WTC11 (cell line): Measurements from ENCODE around the gene RND2. TPM values are rescaled to one million over a fixed set of nuclear protein-coding genes. Genes with fewer than 3 reads are reported as not detected.

Source experiments
- CREM ChIP-seq: sonication (generic); formaldehyde crosslinking; IDR thresholded peaks from 2 replicates; pipeline ENCODE4 v1.8.1; 2022; ENCODE audit warnings: mild to moderate bottlenecking, missing genetic modification reagents, moderate library complexity
- ESRRA ChIP-seq: sonication (generic); formaldehyde crosslinking; IDR thresholded peaks from 2 replicates; pipeline ENCODE4 v1.8.1; 2022; ENCODE audit warnings: mild to moderate bottlenecking, missing genetic modification reagents, borderline replicate concordance
- ETV6 ChIP-seq: sonication (generic); formaldehyde crosslinking; IDR thresholded peaks from 2 replicates; pipeline ENCODE4 v1.8.1; 2022; ENCODE audit warnings: mild to moderate bottlenecking, missing genetic modification reagents
- FOXP1 ChIP-seq: sonication (generic); formaldehyde crosslinking; IDR thresholded peaks from 2 replicates; pipeline ENCODE4 v1.8.0; 2022; ENCODE audit warnings: missing genetic modification reagents, mild to moderate bottlenecking, moderate library complexity, borderline replicate concordance
- PRRX2 ChIP-seq: fragments of 250-450 bp; sonication (Bioruptor Pico); IDR thresholded peaks from 2 replicates; pipeline ENCODE4 v1.8.0; 2021; ENCODE audit warnings: mild to moderate bottlenecking
- RELA ChIP-seq: sonication (generic); formaldehyde crosslinking; IDR thresholded peaks from 2 replicates; pipeline ENCODE4 v1.8.1; 2022; ENCODE audit warnings: missing genetic modification reagents, mild to moderate bottlenecking, borderline replicate concordance
- SMAD3 ChIP-seq: sonication (generic); formaldehyde crosslinking; IDR thresholded peaks from 2 replicates; pipeline ENCODE4 v1.8.0; 2022; ENCODE audit warnings: missing genetic modification reagents, mild to moderate bottlenecking, borderline replicate concordance
- SOX15 ChIP-seq: fragments of 250-450 bp; sonication (Bioruptor Pico); IDR thresholded peaks from 2 replicates; pipeline ENCODE4 v1.9.0; 2021; ENCODE audit warnings: mild to moderate bottlenecking
- SP1 ChIP-seq: sonication (generic); formaldehyde crosslinking; conservative IDR thresholded peaks from 2 replicates; pipeline ENCODE4 v1.8.1; 2022; ENCODE audit warnings: missing genetic modification reagents
- TP53 ChIP-seq: sonication (generic); formaldehyde crosslinking; IDR thresholded peaks from 2 replicates; pipeline ENCODE4 v1.8.1; 2023; ENCODE audit warnings: mild to moderate bottlenecking, missing genetic modification reagents
- ZNF138 ChIP-seq: sonication (generic); formaldehyde crosslinking; conservative IDR thresholded peaks from 2 replicates; pipeline ENCODE4 v1.8.1; 2022; ENCODE audit warnings: mild to moderate bottlenecking, moderate library complexity, missing genetic modification reagents
- ZNF219 ChIP-seq: sonication (generic); formaldehyde crosslinking; IDR thresholded peaks from 2 replicates; pipeline ENCODE4 v1.8.0; 2023; ENCODE audit warnings: missing genetic modification reagents, mild to moderate bottlenecking, borderline replicate concordance
- ZNF317 ChIP-seq: sonication (generic); formaldehyde crosslinking; IDR thresholded peaks from 2 replicates; pipeline ENCODE4 v1.8.1; 2023; ENCODE audit warnings: low read depth, mild to moderate bottlenecking, moderate library complexity, missing genetic modification reagents, borderline replicate concordance
- ZNF423 ChIP-seq: fragments of 250-450 bp; sonication (Bioruptor Pico); IDR thresholded peaks from 2 replicates; pipeline ENCODE4 v2.1.2; 2022; ENCODE audit warnings: mild to moderate bottlenecking, moderate library complexity
- ZNF671 ChIP-seq: fragments of 250-450 bp; sonication (Bioruptor Pico); IDR thresholded peaks from 2 replicates; pipeline ENCODE4 v1.8.0; 2021; ENCODE audit warnings: mild to moderate bottlenecking
- total RNA-seq: library from RNA; stranded (reverse); gene quantifications from 3 replicates; pipeline ENCODE4 v1.2.3, GENCODE V29; 2021
- TF ChIP-seq, protein P1 (sequence below): sonication (generic); formaldehyde crosslinking; IDR thresholded peaks from 2 replicates; pipeline ENCODE4 v1.8.0; 2022; ENCODE audit warnings: mild to moderate bottlenecking, missing genetic modification reagents
- TF ChIP-seq, protein P2 (sequence below): sonication (generic); formaldehyde crosslinking; IDR thresholded peaks from 2 replicates; pipeline ENCODE4 v1.8.0; 2022; ENCODE audit warnings: mild to moderate bottlenecking, missing genetic modification reagents
- TF ChIP-seq, protein P3 (sequence below): sonication (generic); formaldehyde crosslinking; IDR thresholded peaks from 2 replicates; pipeline ENCODE4 v1.8.1; 2022; ENCODE audit warnings: missing genetic modification reagents, borderline replicate concordance
- TF ChIP-seq, protein P4 (sequence below): fragments of 250-450 bp; sonication (Bioruptor Pico); IDR thresholded peaks from 2 replicates; pipeline ENCODE4 v1.8.0; 2021; ENCODE audit warnings: mild to moderate bottlenecking
- TF ChIP-seq, protein P5 (sequence below): fragments of 200-600 bp; IDR thresholded peaks from 2 replicates; pipeline ENCODE4 v1.8.0; 2022; ENCODE audit warnings: antibody characterized with exemption
- TF ChIP-seq, protein P6 (sequence below): fragments of 250-450 bp; sonication (Bioruptor Pico); IDR thresholded peaks from 2 replicates; pipeline ENCODE4 v1.9.0; 2021; ENCODE audit warnings: mild to moderate bottlenecking
- TF ChIP-seq, protein P7 (sequence below): fragments of 250-450 bp; sonication (Bioruptor Pico); conservative IDR thresholded peaks from 2 replicates; pipeline ENCODE4 v1.9.0; 2021; ENCODE audit warnings: mild to moderate bottlenecking
- TF ChIP-seq, protein P8 (sequence below): sonication (generic); formaldehyde crosslinking; IDR thresholded peaks from 2 replicates; pipeline ENCODE4 v1.8.1; 2022; ENCODE audit warnings: low read depth, mild to moderate bottlenecking, moderate library complexity, missing genetic modification reagents, borderline replicate concordance
- TF ChIP-seq, protein P9 (sequence below): sonication (generic); formaldehyde crosslinking; IDR thresholded peaks from 2 replicates; pipeline ENCODE4 v1.8.1; 2022; ENCODE audit warnings: mild to moderate bottlenecking, moderate library complexity, missing genetic modification reagents
- TF ChIP-seq, protein P10 (sequence below): sonication (generic); formaldehyde crosslinking; IDR thresholded peaks from 2 replicates; pipeline ENCODE4 v1.8.1; 2022; ENCODE audit warnings: low read depth, missing genetic modification reagents, borderline replicate concordance

The RND2 gene
- total RNA-seq, 1 experiment from 2014 or later = 50.2 TPM

DNA sequence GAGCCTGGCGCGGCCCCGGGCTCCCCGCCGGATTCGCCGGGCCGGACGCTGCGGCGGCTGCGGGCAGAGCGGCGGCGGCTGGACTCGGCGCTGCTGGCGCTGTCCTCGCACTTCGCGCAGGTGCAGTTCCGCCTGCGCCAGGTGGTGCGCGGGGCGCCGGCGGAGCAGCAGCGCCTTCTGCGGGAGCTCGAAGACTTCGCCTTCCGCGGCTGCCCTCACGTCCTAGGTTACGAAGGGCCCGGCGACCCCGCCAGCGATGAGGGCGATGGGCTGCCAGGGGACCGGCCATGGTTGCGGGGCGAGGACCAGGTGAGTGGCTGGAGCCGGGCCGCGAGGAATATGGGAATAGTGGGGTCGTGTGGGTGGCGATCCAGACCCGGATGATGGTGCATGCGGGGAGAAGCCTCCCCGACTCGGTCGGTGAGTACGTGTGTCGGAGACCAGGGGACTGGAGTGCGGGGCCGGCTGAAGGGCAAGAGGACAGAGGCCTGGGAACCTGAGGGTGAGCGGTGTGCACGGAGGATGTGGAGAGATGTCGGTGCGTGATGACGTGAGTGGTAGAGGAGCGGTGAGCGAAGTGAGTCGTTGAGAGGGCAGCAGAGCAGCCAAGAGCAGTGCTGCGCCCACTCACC is 44.1 kb upstream of the RND2 start (continued):
- TF ChIP-seq, protein P1, sequence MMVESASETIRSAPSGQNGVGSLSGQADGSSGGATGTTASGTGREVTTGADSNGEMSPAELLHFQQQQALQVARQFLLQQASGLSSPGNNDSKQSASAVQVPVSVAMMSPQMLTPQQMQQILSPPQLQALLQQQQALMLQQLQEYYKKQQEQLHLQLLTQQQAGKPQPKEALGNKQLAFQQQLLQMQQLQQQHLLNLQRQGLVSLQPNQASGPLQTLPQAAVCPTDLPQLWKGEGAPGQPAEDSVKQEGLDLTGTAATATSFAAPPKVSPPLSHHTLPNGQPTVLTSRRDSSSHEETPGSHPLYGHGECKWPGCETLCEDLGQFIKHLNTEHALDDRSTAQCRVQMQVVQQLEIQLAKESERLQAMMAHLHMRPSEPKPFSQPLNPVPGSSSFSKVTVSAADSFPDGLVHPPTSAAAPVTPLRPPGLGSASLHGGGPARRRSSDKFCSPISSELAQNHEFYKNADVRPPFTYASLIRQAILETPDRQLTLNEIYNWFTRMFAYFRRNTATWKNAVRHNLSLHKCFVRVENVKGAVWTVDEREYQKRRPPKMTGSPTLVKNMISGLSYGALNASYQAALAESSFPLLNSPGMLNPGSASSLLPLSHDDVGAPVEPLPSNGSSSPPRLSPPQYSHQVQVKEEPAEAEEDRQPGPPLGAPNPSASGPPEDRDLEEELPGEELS (CRISPR knock-in tag) = no peak
- no peak for TF ChIP-seq PRRX2 (CRISPR knock-in tag)
- no peak for TF ChIP-seq SP1 (CRISPR knock-in tag)
- no peak; the same call in 1 of the 2 replicates for TF ChIP-seq ESRRA (CRISPR knock-in tag)
- TF ChIP-seq ZNF317 = peak; percentile 54; the same call in 1 of the 2 replicates
- TF ChIP-seq, protein P2, sequence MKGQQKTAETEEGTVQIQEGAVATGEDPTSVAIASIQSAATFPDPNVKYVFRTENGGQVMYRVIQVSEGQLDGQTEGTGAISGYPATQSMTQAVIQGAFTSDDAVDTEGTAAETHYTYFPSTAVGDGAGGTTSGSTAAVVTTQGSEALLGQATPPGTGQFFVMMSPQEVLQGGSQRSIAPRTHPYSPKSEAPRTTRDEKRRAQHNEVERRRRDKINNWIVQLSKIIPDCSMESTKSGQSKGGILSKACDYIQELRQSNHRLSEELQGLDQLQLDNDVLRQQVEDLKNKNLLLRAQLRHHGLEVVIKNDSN (CRISPR knock-in tag) = no peak
- TF ChIP-seq TP53 (CRISPR knock-in tag) = peak; percentile 88
- no peak for TF ChIP-seq SOX15 (CRISPR knock-in tag)
- TF ChIP-seq, protein P3, sequence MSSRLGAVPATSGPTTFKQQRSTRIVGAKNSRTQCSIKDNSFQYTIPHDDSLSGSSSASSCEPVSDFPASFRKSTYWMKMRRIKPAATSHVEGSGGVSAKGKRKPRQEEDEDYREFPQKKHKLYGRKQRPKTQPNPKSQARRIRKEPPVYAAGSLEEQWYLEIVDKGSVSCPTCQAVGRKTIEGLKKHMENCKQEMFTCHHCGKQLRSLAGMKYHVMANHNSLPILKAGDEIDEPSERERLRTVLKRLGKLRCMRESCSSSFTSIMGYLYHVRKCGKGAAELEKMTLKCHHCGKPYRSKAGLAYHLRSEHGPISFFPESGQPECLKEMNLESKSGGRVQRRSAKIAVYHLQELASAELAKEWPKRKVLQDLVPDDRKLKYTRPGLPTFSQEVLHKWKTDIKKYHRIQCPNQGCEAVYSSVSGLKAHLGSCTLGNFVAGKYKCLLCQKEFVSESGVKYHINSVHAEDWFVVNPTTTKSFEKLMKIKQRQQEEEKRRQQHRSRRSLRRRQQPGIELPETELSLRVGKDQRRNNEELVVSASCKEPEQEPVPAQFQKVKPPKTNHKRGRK (CRISPR knock-in tag) = no peak
- TF ChIP-seq, protein P4, sequence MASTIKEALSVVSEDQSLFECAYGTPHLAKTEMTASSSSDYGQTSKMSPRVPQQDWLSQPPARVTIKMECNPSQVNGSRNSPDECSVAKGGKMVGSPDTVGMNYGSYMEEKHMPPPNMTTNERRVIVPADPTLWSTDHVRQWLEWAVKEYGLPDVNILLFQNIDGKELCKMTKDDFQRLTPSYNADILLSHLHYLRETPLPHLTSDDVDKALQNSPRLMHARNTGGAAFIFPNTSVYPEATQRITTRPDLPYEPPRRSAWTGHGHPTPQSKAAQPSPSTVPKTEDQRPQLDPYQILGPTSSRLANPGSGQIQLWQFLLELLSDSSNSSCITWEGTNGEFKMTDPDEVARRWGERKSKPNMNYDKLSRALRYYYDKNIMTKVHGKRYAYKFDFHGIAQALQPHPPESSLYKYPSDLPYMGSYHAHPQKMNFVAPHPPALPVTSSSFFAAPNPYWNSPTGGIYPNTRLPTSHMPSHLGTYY = no peak
- TF ChIP-seq SMAD3 (CRISPR knock-in tag) = no peak
- TF ChIP-seq FOXP1 (CRISPR knock-in tag) = peak; percentile 46; the same call in 1 of the 2 replicates
- TF ChIP-seq, protein P5, sequence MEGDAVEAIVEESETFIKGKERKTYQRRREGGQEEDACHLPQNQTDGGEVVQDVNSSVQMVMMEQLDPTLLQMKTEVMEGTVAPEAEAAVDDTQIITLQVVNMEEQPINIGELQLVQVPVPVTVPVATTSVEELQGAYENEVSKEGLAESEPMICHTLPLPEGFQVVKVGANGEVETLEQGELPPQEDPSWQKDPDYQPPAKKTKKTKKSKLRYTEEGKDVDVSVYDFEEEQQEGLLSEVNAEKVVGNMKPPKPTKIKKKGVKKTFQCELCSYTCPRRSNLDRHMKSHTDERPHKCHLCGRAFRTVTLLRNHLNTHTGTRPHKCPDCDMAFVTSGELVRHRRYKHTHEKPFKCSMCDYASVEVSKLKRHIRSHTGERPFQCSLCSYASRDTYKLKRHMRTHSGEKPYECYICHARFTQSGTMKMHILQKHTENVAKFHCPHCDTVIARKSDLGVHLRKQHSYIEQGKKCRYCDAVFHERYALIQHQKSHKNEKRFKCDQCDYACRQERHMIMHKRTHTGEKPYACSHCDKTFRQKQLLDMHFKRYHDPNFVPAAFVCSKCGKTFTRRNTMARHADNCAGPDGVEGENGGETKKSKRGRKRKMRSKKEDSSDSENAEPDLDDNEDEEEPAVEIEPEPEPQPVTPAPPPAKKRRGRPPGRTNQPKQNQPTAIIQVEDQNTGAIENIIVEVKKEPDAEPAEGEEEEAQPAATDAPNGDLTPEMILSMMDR = no peak
- TF ChIP-seq RELA (CRISPR knock-in tag) = no peak
- TF ChIP-seq, protein P6, sequence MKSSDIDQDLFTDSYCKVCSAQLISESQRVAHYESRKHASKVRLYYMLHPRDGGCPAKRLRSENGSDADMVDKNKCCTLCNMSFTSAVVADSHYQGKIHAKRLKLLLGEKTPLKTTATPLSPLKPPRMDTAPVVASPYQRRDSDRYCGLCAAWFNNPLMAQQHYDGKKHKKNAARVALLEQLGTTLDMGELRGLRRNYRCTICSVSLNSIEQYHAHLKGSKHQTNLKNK = no peak
- TF ChIP-seq ZNF671 (CRISPR knock-in tag) = no peak
- no peak for TF ChIP-seq ZNF138 (CRISPR knock-in tag)
- TF ChIP-seq, protein P7, sequence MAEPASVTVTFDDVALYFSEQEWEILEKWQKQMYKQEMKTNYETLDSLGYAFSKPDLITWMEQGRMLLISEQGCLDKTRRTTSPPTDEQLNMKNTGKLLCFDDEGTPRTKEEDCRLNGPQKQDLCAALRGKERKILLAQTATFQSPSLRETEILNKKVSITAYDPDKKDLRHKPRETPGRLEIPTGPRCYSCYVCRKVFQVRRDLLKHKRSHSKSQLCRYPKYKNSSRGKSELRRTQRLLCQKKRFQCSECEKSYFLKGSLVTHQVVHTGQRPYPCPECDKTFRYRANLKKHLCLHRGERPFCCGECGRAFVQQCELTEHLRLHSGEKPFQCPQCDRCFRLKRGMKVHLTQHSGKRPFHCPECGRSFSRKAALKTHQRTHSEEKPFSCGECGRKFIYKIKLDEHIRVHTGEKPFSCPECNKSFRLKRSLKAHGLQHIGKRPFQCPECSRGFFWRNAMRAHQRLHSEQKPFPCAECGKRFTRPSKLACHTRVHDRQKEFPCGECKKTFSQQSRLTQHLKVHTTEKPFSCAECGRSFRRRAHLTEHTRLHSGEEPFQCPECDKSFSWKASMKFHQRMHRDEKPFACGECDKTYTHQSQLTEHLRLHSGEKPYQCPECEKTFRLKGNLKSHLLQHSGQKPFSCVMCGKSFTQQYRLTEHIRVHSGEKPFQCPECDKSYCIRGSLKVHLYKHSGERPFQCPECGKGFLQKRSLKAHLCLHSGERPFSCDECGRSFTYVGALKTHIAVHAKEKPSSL (CRISPR knock-in tag) = no peak
- TF ChIP-seq ZNF219 (CRISPR knock-in tag) = peak; percentile 45; the same call in 1 of the 2 replicates
- TF ChIP-seq, protein P8, sequence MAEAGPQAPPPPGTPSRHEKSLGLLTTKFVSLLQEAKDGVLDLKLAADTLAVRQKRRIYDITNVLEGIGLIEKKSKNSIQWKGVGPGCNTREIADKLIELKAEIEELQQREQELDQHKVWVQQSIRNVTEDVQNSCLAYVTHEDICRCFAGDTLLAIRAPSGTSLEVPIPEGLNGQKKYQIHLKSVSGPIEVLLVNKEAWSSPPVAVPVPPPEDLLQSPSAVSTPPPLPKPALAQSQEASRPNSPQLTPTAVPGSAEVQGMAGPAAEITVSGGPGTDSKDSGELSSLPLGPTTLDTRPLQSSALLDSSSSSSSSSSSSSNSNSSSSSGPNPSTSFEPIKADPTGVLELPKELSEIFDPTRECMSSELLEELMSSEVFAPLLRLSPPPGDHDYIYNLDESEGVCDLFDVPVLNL (CRISPR knock-in tag) = no peak
- TF ChIP-seq, protein P9, sequence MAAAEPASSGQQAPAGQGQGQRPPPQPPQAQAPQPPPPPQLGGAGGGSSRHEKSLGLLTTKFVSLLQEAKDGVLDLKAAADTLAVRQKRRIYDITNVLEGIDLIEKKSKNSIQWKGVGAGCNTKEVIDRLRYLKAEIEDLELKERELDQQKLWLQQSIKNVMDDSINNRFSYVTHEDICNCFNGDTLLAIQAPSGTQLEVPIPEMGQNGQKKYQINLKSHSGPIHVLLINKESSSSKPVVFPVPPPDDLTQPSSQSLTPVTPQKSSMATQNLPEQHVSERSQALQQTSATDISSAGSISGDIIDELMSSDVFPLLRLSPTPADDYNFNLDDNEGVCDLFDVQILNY (CRISPR knock-in tag) = 0 out of 2 replicates have a peak, but pooled peaks have one; percentile 50
- no peak for TF ChIP-seq ETV6 (CRISPR knock-in tag)
- TF ChIP-seq, protein P10, sequence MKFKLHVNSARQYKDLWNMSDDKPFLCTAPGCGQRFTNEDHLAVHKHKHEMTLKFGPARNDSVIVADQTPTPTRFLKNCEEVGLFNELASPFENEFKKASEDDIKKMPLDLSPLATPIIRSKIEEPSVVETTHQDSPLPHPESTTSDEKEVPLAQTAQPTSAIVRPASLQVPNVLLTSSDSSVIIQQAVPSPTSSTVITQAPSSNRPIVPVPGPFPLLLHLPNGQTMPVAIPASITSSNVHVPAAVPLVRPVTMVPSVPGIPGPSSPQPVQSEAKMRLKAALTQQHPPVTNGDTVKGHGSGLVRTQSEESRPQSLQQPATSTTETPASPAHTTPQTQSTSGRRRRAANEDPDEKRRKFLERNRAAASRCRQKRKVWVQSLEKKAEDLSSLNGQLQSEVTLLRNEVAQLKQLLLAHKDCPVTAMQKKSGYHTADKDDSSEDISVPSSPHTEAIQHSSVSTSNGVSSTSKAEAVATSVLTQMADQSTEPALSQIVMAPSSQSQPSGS (CRISPR knock-in tag) = no peak
- TF ChIP-seq CREM (CRISPR knock-in tag) = no peak
- no peak for TF ChIP-seq ZNF423 (CRISPR knock-in tag)
